Left ventricle myocardium superior (tissue), 1 donor: ENCODE data around the gene YWHAG. TPM values are rescaled to one million over a fixed set of nuclear protein-coding genes. Genes with fewer than 3 reads are reported as not detected.

Source experiments
- ATAC-seq: fragments of 200-7000 bp; cut with Tn5 transposase; one replicate; pipeline ENCODE4 v1.9.1; 2020; ENCODE audit warnings: mild to moderate bottlenecking, moderate library complexity
- DNase-seq: peaks from one replicate; pipeline ENCODE4 v3.0.0-alpha.2; 2020
- intact Hi-C: fragments of 100-400 bp; cut with micrococcal nuclease; formaldehyde crosslinking; loops from one replicate; pipeline ENCODE4 v1.11.0; 2022
- total RNA-seq: library from RNA; stranded (reverse); fragmentation: NEBNext Ultra II Directional; extraction: Animal tissue kit (Norgen Biotek cat#: 25700); gene quantifications from one replicate; pipeline ENCODE4 v1.2.1, GENCODE V29; 2021
- donor health status: DM: no; HTN: yes; CAD: no; lungs with severe emphysema.

Gene YWHAG
- total RNA-seq, 1 donor from 2014 or later: 238 TPM

GRCh38 chr7:76285604-76286374, 73.0 kb downstream of the YWHAG start:
- no peak for ATAC-seq
- no peak for DNase-seq
- intact Hi-C loops: loop anchor here (10.0 kb wide), 1 partner anchor 101 kb away; no protein-coding TSS in a partner anchor

- no peak for DNase-seq
- ATAC-seq: no peak
- intact Hi-C loops: loop anchor here (10.0 kb wide), 1 partner anchor 99 kb away; no protein-coding TSS in a partner anchor
These were observed 75.3 kb downstream of the YWHAG start for GRCh38 chr7:76283254-76284159.

GRCh38 chr7:76282344-76283253, 76.2 kb downstream of the YWHAG start:
- peak; percentile 77 for ATAC-seq
- intact Hi-C loops: loop anchor here (10.0 kb wide), 1 partner anchor 98 kb away; no protein-coding TSS in a partner anchor
- DNase-seq: peak; percentile 71

- intact Hi-C loops: loop anchor here (10.0 kb wide), 1 partner anchor 97 kb away; no protein-coding TSS in a partner anchor
These were observed 77.0 kb downstream of the YWHAG start for GRCh38 chr7:76281706-76282343.

GRCh38 chr7:76281006-76281705, 77.6 kb downstream of the YWHAG start:
- DNase-seq (peak; percentile 58), ATAC-seq (peak; percentile 28)
- intact Hi-C loops: loop anchor here (10.0 kb wide), 1 partner anchor 96 kb away; no protein-coding TSS in a partner anchor

More at GRCh38 chr7:76281706-76282343, 77.0 kb downstream of the YWHAG start:
- DNase-seq: no peak
- ATAC-seq: peak; percentile 4

GRCh38 chr7:76280408-76280807, 78.4 kb downstream of the YWHAG start:
- ATAC-seq: no peak

GRCh38 chr7:76278540-76278939, 80.3 kb downstream of the YWHAG start:
- intact Hi-C loops: no loop called here
- ATAC-seq (no peak), DNase-seq (no peak)

More at GRCh38 chr7:76280408-76280807, 78.4 kb downstream of the YWHAG start:
- no peak for DNase-seq
- intact Hi-C loops: loop anchor here (10.0 kb wide), 1 partner anchor 96 kb away; no protein-coding TSS in a partner anchor

Other genes with a start within 250 kb of the YWHAG start
- 17.2 TPM for gene SRRM3, start 157.1 kb downstream of the YWHAG start, total RNA-seq
- gene HSPB1, start 56.3 kb downstream of the YWHAG start, total RNA-seq: 2,442 TPM
- gene SSC4D, start 50.7 kb upstream of the YWHAG start, total RNA-seq: 0.55 TPM
- not detected for gene ZP3, start 66.0 kb upstream of the YWHAG start, total RNA-seq
- gene DTX2, start 102.7 kb upstream of the YWHAG start, total RNA-seq: 9.3 TPM
- gene UPK3B, start 151.6 kb upstream of the YWHAG start, total RNA-seq: 2.2 TPM
- not detected for gene SPDYE16, start 184.3 kb upstream of the YWHAG start, total RNA-seq